ENCODE measurements around the gene WDR53. TPM values are rescaled to one million over a fixed set of nuclear protein-coding genes. Genes with fewer than 3 reads are reported as not detected.
A peak's percentile ranks its signal among the peaks of the same experiment; 100 is the strongest.

The WDR53 gene
- total RNA-seq, 2 experiments from 2014 or later = 16.2 to 17.2 TPM

DNA sequence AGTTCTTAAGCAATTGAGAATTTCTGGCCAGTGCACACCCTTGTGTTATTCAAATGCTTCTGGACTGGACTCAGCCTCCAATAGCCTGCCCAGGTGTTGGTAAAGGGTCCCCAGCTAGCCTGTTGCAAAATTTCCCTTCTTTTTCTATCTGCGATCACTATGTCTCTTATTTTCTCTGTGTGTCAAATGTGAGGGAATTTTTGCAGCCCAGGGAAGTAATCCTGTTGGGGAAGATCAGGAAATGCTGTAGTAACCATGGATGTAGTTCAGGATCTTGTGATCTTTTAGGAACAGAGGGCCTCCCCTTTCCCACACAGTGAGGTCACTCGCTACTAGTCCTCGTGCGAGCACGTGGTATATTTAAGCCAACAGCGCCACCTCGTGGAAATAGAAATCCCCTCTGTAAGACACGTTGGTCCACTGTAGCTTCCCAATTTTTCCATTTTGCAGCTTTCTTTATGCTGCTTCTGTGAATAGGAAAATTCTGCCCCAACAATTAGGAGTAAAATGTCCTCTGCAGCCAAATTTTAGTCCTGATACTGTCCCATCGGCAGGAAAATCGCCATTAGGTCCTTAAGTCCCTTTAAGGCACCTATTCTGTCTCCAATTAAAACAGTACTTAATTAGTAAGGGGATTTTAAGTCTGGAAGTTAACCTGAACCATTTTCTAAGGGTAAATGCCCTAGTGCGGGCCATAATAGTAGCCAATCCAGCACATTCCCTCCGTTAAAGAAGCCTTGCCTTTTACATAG lies 49.2 kb downstream of the WDR53 start:
- Mint-ChIP-seq H3K4me3 (no peak overlapping the region), H3K36me3 (ENCODE audit: low read depth) (peaks cover 15% of the 10 kb centered on the region), H3K27me3 (no peaks in the 10 kb centered on the region), H3K4me1 (ENCODE audit: low read depth) (no peaks in the 10 kb centered on the region), H3K9me3 (peaks cover 48% of the 10 kb centered on the region), H3K27ac (no peak overlapping the region)
- DNase-seq = peak; percentile 83
- CTCF ChIA-PET = interaction anchor here (0.5 to 5.1 kb wide), 11 partner anchors 9 to 441 kb away, joined by 3 to 31 read pairs (median 4); no protein-coding TSS in a partner anchor
- intact Hi-C loops (cut with micrococcal nuclease) = loop anchor here (5.0 kb wide), 1 partner anchor 267 kb away; no protein-coding TSS in a partner anchor
- POLR2A ChIA-PET = interaction anchor here (0.6 to 1.0 kb wide), 2 partner anchors 12 to 298 kb away, joined by 3 to 4 read pairs; no protein-coding TSS in a partner anchor
- TF ChIP-seq CTCF (IDR thresholded peaks at IDR 0.05) = peak; percentile 75
- ATAC-seq = peak; percentile 45

GRCh38 chr3:196517919-196518318 lies 50.4 kb downstream of the WDR53 start:
- no peaks in the 10 kb centered on the region for H3K4me1 Mint-ChIP-seq (ENCODE audit: low read depth)
- H3K4me3 Mint-ChIP-seq = no peak overlapping the region
- intact Hi-C loops (cut with micrococcal nuclease) = loop anchor here (5.0 kb wide), 1 partner anchor 266 kb away; no protein-coding TSS in a partner anchor
- no peak for TF ChIP-seq CTCF (IDR thresholded peaks at IDR 0.05)
- H3K27ac Mint-ChIP-seq = no peak overlapping the region
- CTCF ChIA-PET = interaction anchor here (0.9 to 5.1 kb wide), 4 partner anchors 10 to 264 kb away, joined by 3 to 31 read pairs (median 8); no protein-coding TSS in a partner anchor
- no peak for DNase-seq
- peaks cover 48% of the 10 kb centered on the region for H3K9me3 Mint-ChIP-seq
- H3K36me3 Mint-ChIP-seq (ENCODE audit: low read depth) = peaks cover 16% of the 10 kb centered on the region
- POLR2A ChIA-PET = no interaction called here
- no peaks in the 10 kb centered on the region for H3K27me3 Mint-ChIP-seq
- no peak for ATAC-seq

- ChIA-PET CTCF (interaction anchor here (0.9 to 5.1 kb wide), 4 partner anchors 11 to 264 kb away, joined by 3 to 31 read pairs (median 4); no protein-coding TSS in a partner anchor), POLR2A (no interaction called here)
- peaks cover 44% of the 10 kb centered on the region for H3K9me3 Mint-ChIP-seq
- intact Hi-C loops (cut with micrococcal nuclease) = loop anchor here (5.0 kb wide), 1 partner anchor 265 kb away; no protein-coding TSS in a partner anchor
- no peak for TF ChIP-seq CTCF (IDR thresholded peaks at IDR 0.05)
- DNase-seq (no peak), ATAC-seq (no peak)
- no peak overlapping the region for H3K27ac Mint-ChIP-seq
- peaks cover 16% of the 10 kb centered on the region for H3K36me3 Mint-ChIP-seq (ENCODE audit: low read depth)
- H3K4me3 Mint-ChIP-seq = no peak overlapping the region
- H3K4me1 Mint-ChIP-seq (ENCODE audit: low read depth) = no peaks in the 10 kb centered on the region
- H3K27me3 Mint-ChIP-seq = no peaks in the 10 kb centered on the region
These were observed 51.1 kb downstream of the WDR53 start for GRCh38 chr3:196517162-196517800.

- no peak for TF ChIP-seq CTCF (IDR thresholded peaks at IDR 0.05)
- Mint-ChIP-seq H3K4me1 (ENCODE audit: low read depth) (peaks cover 4% of the 10 kb centered on the region), H3K36me3 (ENCODE audit: low read depth) (peaks cover 7% of the 10 kb centered on the region), H3K27me3 (no peaks in the 10 kb centered on the region), H3K9me3 (peaks cover 23% of the 10 kb centered on the region), H3K4me3 (no peak within 1 kb of the TSS), H3K27ac (no peak within 1 kb of the TSS)
- intact Hi-C loops (cut with micrococcal nuclease) = loop anchor here (5.0 kb wide), 1 partner anchor 263 kb away; no protein-coding TSS in a partner anchor
- ChIA-PET CTCF (interaction anchor here (3.5 kb wide), 1 partner anchor 8 kb away, joined by 15 read pairs; no protein-coding TSS in a partner anchor), POLR2A (no interaction called here)
- ATAC-seq (no peak), DNase-seq (no peak)
These were observed 53.3 kb downstream of the WDR53 start, which contains the start of gene SMCO1 for GRCh38 chr3:196514913-196515621. Gene SMCO1 (minus strand): TSS chr3:196515346. CDS start chr3:196515209, 137 bp downstream.
